GM18873 (cell line): ENCODE results near the gene KATNBL1.
"Not testable (repeated sequence)": the region's sequence is repeated elsewhere in the genome, so short reads cannot be mapped to it uniquely, and the experiment has no call there.

Experiments
- ATAC-seq: cut with Tn5 transposase; IDR thresholded peaks from one replicate; pipeline ENCODE4 v1.9.1; 2021; ENCODE audit warnings: mild to moderate bottlenecking, moderate library complexity, moderate number of reproducible peaks; ENCODE audit not compliant: unreplicated experiment, low FRiP score

Gene KATNBL1

GRCh38 chr15:34121786-34122185 is 88.1 kb downstream of the KATNBL1 start:
- ATAC-seq: not testable (repeated sequence)

GRCh38 chr15:34120420-34120819 is 89.5 kb downstream of the KATNBL1 start:
- ATAC-seq: not testable (repeated sequence)

DNA sequence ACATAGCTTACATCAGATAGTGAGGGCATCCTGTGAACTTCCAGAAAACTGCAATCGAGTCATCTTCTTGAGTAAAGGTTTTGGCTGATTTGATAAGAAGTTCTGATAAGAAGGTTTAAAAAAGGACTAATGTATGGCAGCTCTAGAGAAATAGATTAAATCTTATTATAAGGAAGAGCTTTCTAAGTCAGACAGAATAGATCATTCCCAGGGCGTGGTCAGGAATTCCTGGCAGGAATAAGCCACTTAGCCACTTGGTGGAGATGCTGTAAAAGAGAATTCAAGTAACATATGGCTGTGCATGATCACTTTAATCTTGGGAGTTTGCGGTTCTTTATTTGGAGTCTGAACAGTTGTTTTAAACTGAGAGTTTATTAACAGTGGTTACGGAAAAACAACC is 90.6 kb downstream of the KATNBL1 start:
- ATAC-seq: no peak

- ATAC-seq: no peak
Measured at GRCh38 chr15:34116620-34117019, 93.3 kb downstream of the KATNBL1 start.

- no peak for ATAC-seq
Measured at GRCh38 chr15:34114739-34115138, 95.2 kb downstream of the KATNBL1 start.

DNA sequence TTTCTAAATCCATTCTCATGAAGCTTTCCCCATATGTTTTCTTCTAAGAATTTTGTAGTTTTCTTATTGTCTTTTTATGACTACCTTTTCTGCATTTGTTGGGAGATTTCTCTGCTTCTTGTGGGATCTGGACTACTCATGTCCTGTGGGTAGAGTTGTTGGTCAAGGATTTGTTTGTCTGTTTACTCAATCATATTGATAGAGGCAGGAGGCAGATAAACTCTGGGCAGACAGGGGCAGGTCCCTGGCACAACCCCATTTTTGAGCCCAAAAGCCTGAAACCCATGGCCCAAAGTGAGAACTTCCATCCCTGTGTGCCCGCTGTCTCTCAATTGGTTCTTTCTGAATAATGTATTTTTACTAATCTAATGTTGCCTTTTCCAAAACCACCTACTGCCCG is 95.7 kb downstream of the KATNBL1 start:
- ATAC-seq: no peak

DNA sequence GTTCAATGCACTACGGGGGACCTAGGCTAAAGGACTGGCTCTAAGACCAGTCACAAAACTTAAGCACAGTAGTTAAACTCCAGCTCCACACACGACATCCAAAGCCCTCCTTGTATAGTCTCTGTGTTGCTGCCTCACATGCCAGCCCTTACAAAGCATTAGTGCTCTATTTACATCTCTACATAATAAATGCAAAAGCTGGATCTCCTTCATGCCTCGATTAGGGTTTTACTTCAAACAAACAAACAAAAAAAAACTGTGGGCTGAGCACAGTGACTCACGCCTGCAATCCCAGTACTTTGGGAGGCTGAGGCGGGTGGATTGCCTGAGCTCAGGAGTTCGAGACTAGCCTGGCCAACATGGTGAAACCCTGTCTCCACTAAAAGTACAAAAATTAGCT is 98.4 kb downstream of the KATNBL1 start:
- ATAC-seq: no peak

DNA sequence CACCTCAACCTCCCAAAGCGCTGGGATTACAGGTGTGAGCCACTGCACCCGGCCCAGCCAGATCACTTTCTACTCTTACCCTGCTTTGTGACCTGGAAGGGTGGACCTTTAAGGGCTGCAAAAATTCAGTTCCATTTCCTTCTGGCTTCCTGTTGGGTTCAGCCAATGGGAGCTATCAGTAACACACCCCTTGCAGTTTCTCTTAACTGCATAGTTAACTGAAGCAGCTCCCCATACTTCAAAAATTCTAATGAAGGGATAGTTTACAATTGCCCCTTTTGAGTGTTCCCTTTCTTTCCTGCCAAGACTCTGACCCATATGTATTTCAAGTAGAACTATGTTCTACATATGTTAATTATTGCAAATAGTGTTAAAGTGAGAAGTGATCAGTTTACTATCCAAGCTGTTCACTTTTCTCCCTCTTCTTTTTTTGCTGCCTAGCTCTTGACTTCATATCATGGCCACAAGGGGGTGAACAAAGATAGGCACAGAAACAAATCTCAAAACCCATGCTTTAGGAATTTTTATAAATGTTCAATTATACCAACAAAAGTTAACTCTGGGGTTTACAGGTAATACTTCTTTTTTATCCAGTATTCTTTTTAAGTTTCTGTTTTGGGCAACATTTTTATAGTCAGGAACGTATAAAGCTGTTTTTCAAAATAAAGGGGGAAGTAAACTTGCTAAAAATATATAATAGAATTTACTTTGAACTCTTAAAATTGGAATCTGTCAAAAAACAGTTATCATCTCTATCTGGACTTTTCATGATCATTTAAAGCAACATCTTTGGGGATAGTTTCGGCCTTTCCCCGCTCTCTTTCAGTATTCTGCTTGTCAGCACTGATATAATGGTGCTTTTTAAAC is 99.9 kb downstream of the KATNBL1 start:
- no peak for ATAC-seq

GRCh38 chr15:34107315-34107714 is 102.6 kb downstream of the KATNBL1 start:
- ATAC-seq: no peak

- no peak for ATAC-seq
Measured at GRCh38 chr15:34106423-34106822, 103.5 kb downstream of the KATNBL1 start.

- ATAC-seq: no peak
Measured at GRCh38 chr15:34102175-34102925, 107.5 kb downstream of the KATNBL1 start.

- peak; percentile 95 for ATAC-seq
Measured at GRCh38 chr15:34101366-34102174, 108.3 kb downstream of the KATNBL1 start, which contains the start of the genes EMC7 and PGBD4. Gene EMC7 (minus strand): TSS chr15:34101862. CDS start chr15:34101839, 23 bp downstream. Gene PGBD4 (plus strand): TSS chr15:34102083. CDS start chr15:34102532, 449 bp downstream.

DNA sequence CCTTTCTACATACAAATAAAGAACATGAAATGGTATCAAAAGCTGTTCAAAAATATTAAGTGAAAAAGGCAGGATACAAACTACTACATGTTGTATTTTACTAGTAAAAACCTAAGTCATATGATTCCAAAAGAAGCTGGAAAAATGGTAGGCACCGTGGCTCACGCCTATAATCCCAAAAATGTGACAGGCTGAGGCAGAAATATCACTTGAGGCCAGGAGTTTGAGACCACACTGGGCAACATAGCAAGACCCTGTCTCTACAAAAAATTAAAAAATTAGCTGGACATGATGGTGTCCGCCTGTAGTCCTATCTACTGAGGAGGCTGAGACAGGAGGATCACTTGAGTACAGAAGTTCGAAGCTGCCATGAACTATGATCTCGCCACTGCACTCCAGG is 110.0 kb downstream of the KATNBL1 start:
- no peak for ATAC-seq
